K562 (cell line): ENCODE data around the gene PXN. TPM values are rescaled to one million over a fixed set of nuclear protein-coding genes. Genes with fewer than 3 reads are reported as not detected.

ENCODE experiments used
- AFF1 ChIP-seq, 2 experiments: fragments of 450-650 bp; IDR thresholded peaks; 2 replicates each; pipeline ENCODE4 v1.6.1; 2018; ENCODE audit warnings: mild to moderate bottlenecking in 2 of 2, low read depth in 1 of 2; ENCODE audit not compliant: partially characterized antibody in 2 of 2
- CCAR2 ChIP-seq: fragments of 200-400 bp; formaldehyde crosslinking; IDR thresholded peaks from 2 replicates; pipeline ENCODE4 v1.6.1; 2017; ENCODE audit warnings: mild to moderate bottlenecking, low read depth, low read length
- EHMT2 ChIP-seq: fragments of 450-650 bp; IDR thresholded peaks from 2 replicates; pipeline ENCODE4 v1.6.1; 2018; ENCODE audit warnings: antibody characterized with exemption
- MIER1 ChIP-seq: fragments of 450-650 bp; IDR thresholded peaks from 2 replicates; pipeline ENCODE4 v1.6.1; 2016; ENCODE audit warnings: antibody characterized with exemption, mild to moderate bottlenecking, low read depth
- MTA3 ChIP-seq: fragments of 450-650 bp; formaldehyde crosslinking; IDR thresholded peaks from 2 replicates; pipeline ENCODE4 v1.6.1; 2017; ENCODE audit warnings: mild to moderate bottlenecking, borderline replicate concordance
- NFE2 ChIP-seq: IDR thresholded peaks from 2 replicates; pipeline ENCODE4 v1.6.1; 2014; ENCODE audit warnings: antibody characterized with exemption, low read depth
- RFX7 ChIP-seq: fragments of 250-450 bp; sonication (Bioruptor Pico); IDR thresholded peaks from 2 replicates; pipeline ENCODE4 v1.5.1; 2021; ENCODE audit warnings: mild to moderate bottlenecking
- SMAD4 ChIP-seq: fragments of 250-450 bp; sonication (Bioruptor Pico); conservative IDR thresholded peaks from 2 replicates; pipeline ENCODE4 v1.8.0; 2021; ENCODE audit warnings: inconsistent platforms, mild to moderate bottlenecking, moderate library complexity
- SP1 ChIP-seq: sonication (generic); formaldehyde crosslinking; IDR thresholded peaks from 2 replicates; pipeline ENCODE4 v1.8.1; 2022; ENCODE audit warnings: mild to moderate bottlenecking, missing genetic modification reagents
- TAF7 ChIP-seq: fragments of 450-650 bp; IDR thresholded peaks from 2 replicates; pipeline ENCODE4 v1.6.1; 2016; ENCODE audit warnings: missing genetic modification characterization, missing compliant biosample characterization
- TAL1 ChIP-seq: fragments of 450-650 bp; IDR thresholded peaks from 2 replicates; pipeline ENCODE4 v1.6.1; 2016; ENCODE audit warnings: mild to moderate bottlenecking
- ZBTB40 ChIP-seq, 2 experiments: fragments of 450-650 bp in 1 of 2; sonication (generic) in 1 of 2; formaldehyde crosslinking in 1 of 2; IDR thresholded peaks; 2 replicates each; pipeline versions ENCODE4 v1.7.1 to v1.9.0; 2016 to 2022; ENCODE audit warnings: inconsistent platforms in 1 of 2, mild to moderate bottlenecking in 1 of 2, missing genetic modification reagents in 1 of 2
- ZC3H11A ChIP-seq: IDR thresholded peaks from 2 replicates; pipeline ENCODE4 v1.6.1; 2012; ENCODE audit warnings: low read depth, low read length, improper control_type of control experiment
- ZNF263 ChIP-seq: sonication (generic); formaldehyde crosslinking; IDR thresholded peaks from 2 replicates; pipeline ENCODE4 v1.8.0; 2022; ENCODE audit warnings: mild to moderate bottlenecking, missing genetic modification reagents, borderline replicate concordance
- polyA plus RNA-seq, 8 experiments: library from polyadenylated mRNA; depleted of rRNA in 4 of 8; stranded (reverse) in 5 of 8; unstranded in 3 of 8; fragments of >200 nt; fragmentation: Nextera tagmentation in 2 of 8; fragmentation: Illumina TruSeq in 1 of 8; extraction: Ambion mirVana in 2 of 8; extraction: Trizol in 1 of 8; gene quantifications; 2 replicates each; pipeline versions ENCODE4 v1.2.1 to v1.2.3, GENCODE V29; 2011 to 2014; ENCODE audit warnings: inconsistent platforms in 1 of 8, missing spikeins in 1 of 8
- total RNA-seq, 7 experiments: library from RNA; depleted of rRNA in 6 of 7; stranded (reverse); fragments of >200 nt in 6 of 7; fragmentation: Illumina TruSeq in 2 of 7; extraction: Trizol in 2 of 7; gene quantifications; 2 replicates each; pipeline versions ENCODE4 v1.2.1 to v1.2.3, GENCODE V29; 2011 to 2021; ENCODE audit warnings: low replicate concordance in 1 of 7

PXN gene
- total and polyA plus RNA-seq, 9 of the 15 experiments (the other 6 are each of a cell fraction or from before 2014, with no cell fraction given): 4.0 to 74.1 (median 18.6) TPM

GRCh38 chr12:120301962-120302815, 36.7 kb upstream of the PXN start, which contains the start of gene SIRT4 (continued):
- TF ChIP-seq ZBTB40 (IDR thresholded peaks at IDR 0.05) (peak; percentile 64; the same call in 1 of the 2 replicates), ZBTB40 (CRISPR knock-in tag; IDR thresholded peaks at IDR 0.05) (no peak), MIER1 (peak; percentile 66; the same call in 1 of the 2 replicates), TAL1 (peak; percentile 36), ZNF263 (CRISPR knock-in tag) (no peak), EHMT2 (no peak), CCAR2 (no peak), MTA3 (peak; percentile 79), SMAD4 (CRISPR knock-in tag) (0 out of 2 replicates have a peak, but pooled peaks have one; percentile 18), SP1 (CRISPR knock-in tag) (peak; percentile 59; the same call in 1 of the 2 replicates), AFF1 (IDR thresholded peaks at IDR 0.05; ENCODE audit: low read depth in 1 of 2, partially characterized antibody in 2 of 2) (peak; percentile 73 to 96), RFX7 (no peak), TAF7 (0 out of 2 replicates have a peak, but pooled peaks have one; percentile 18), ZC3H11A (no peak), NFE2 (peak; percentile 4; the same call in 1 of the 2 replicates)
